ENCODE results near the gene GPSM1. TPM values are rescaled to one million over a fixed set of nuclear protein-coding genes. Genes with fewer than 3 reads are reported as not detected.

Gene GPSM1
- total RNA-seq, 2 donors from 2014 or later, result 15.8 to 23.1 TPM

DNA sequence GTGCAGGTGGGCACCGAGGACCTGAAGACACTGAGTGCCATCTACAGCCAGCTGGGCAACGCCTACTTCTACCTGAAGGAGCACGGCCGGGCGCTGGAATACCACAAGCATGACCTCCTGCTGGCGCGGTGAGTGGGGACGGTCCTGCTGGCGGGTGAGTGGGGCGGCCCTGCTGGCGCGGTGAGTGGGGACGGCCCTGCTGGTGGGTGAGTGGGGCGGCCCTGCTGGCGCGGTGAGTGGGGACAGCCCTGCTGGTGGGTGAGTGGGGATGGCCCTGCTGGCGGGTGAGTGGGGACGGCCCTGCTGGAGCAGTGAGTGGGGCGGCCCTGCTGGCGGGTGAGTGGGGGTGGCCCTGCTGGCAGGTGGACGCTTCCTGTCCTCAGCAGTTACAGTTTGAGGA lies 7.2 kb downstream of the GPSM1 start:
- intact Hi-C loops (cut with DNase I), result loop anchor here (5.0 kb wide), 1 partner anchor 33 kb away; no protein-coding TSS in a partner anchor
- DNase-seq (no peak), ATAC-seq (no peak)
- WGBS, 2 donors, result 91 to 94% methylated on average over 15 to 21 of the region's 21 CpGs
- Histone ChIP-seq H3K27me3 (no peaks in the 10 kb centered on the region), H3K9me3 (no peaks in the 10 kb centered on the region), H3K4me3 (no peak overlapping the region), H3K27ac (no peak overlapping the region), H3K36me3 (replicated peaks in 1 of 2; ENCODE audit: insufficient read depth in 1 of 2, low read depth in 2 of 2) (no peaks in the 10 kb centered on the region), H3K4me1 (peaks cover 15% of the 10 kb centered on the region)
- TF ChIP-seq, protein P1, sequence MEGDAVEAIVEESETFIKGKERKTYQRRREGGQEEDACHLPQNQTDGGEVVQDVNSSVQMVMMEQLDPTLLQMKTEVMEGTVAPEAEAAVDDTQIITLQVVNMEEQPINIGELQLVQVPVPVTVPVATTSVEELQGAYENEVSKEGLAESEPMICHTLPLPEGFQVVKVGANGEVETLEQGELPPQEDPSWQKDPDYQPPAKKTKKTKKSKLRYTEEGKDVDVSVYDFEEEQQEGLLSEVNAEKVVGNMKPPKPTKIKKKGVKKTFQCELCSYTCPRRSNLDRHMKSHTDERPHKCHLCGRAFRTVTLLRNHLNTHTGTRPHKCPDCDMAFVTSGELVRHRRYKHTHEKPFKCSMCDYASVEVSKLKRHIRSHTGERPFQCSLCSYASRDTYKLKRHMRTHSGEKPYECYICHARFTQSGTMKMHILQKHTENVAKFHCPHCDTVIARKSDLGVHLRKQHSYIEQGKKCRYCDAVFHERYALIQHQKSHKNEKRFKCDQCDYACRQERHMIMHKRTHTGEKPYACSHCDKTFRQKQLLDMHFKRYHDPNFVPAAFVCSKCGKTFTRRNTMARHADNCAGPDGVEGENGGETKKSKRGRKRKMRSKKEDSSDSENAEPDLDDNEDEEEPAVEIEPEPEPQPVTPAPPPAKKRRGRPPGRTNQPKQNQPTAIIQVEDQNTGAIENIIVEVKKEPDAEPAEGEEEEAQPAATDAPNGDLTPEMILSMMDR (IDR thresholded peaks at IDR 0.05), result no peak
- no peak for TF ChIP-seq POLR2A (IDR thresholded peaks at IDR 0.05)

DNA sequence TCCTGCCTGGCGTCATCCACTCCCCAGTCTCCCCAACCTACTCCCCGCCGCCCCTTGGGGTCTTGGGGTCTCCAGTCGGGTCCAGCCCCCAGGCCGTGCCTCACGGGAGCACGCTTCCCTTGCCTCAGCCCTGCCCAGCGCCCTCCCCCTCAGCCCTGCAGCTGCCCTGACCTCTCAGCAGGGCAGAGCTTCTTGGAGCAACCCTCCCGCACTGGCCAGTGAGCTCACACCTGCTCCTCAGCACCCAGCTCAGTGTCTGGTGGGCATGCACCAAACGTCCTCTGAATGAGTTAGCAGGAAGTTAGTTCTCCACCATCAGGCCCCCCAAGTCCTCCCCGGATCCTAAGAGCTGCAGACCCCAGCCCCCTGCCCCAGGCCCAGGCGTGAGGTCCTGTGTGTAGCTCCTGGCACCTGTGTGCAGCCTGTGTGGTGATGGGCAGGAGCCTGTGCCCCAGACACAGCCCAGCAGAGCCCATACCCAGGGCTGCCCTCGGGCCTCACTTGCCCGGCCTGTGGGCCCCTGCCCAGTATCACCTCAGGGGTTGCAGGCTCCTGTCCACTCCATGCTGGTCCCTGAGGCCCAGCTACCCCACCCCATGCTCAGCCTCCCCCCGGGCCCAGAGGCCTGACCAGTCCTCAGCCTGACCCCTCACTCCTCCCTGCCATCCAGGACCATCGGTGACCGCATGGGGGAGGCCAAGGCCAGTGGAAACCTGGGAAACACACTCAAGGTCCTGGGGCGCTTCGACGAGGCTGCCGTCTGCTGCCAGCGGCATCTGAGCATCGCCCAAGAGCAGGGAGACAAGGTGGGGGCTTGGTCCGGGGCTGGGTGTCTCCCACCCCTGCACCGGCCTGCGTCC lies 8.2 kb downstream of the GPSM1 start:
- H3K36me3 ChIP-seq (replicated peaks in 1 of 2; ENCODE audit: insufficient read depth in 1 of 2, low read depth in 2 of 2), result no peaks in the 10 kb centered on the region
- TF ChIP-seq, protein P1 (IDR thresholded peaks at IDR 0.05), result no peak
- TF ChIP-seq POLR2A (IDR thresholded peaks at IDR 0.05), result no peak
- peaks cover 25% of the 10 kb centered on the region for H3K4me1 ChIP-seq
- ATAC-seq, result no peak
- H3K27me3 ChIP-seq, result no peaks in the 10 kb centered on the region
- intact Hi-C loops (cut with DNase I), result loop anchor here (5.0 kb wide), 1 partner anchor 67 kb away; the partner anchor contains the start of gene SNAPC4
- no peak overlapping the region for H3K27ac ChIP-seq
- H3K4me3 ChIP-seq, result no peak overlapping the region
- DNase-seq, result no peak
- 89 to 92% methylated on average over 21 to 22 of the region's 26 CpGs for WGBS, 2 donors
- H3K9me3 ChIP-seq, result no peaks in the 10 kb centered on the region

DNA sequence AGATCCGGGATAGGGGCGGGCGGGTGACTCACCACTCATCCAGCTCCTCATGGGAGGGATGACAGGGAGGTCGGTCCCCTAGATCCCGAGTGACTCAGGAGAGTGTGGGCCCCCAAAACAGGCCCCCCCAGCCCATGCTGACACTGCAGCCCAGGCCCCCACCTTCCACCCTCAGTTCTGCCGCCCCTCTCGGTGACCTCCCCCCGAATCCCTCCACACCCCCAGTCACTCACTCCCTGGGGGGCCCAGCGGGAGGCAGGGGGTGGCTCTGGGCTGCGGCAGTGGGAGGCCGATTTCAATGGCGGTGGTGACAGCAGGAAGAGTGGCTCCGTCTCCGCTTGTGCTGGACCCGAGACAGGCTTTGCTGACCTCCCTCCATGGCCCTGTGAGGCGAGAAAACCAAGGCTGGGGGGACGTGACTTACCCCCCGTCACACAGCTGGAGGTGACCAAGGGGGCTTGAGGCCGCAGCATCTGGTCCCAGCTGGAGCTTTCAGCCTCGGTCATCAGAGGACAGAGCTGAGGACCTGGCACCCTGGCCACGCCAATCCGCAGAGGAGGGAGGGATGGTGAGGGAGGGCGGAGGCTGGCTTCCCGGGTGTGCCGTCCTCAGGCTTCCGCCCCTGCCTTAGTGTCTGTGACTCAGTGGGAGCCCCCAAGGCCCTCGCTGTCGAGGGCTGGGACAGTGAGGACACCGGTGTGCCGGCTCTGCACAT lies 9.0 kb downstream of the GPSM1 start:
- no peak overlapping the region for H3K27ac ChIP-seq
- no peak for ATAC-seq
- no peak overlapping the region for H3K4me3 ChIP-seq
- no peak for TF ChIP-seq POLR2A (IDR thresholded peaks at IDR 0.05)
- TF ChIP-seq, protein P1 (IDR thresholded peaks at IDR 0.05), result no peak
- WGBS, 2 donors, result 85 to 93% methylated on average over 11 to 22 of the region's 30 CpGs
- H3K36me3 ChIP-seq (replicated peaks in 1 of 2; ENCODE audit: insufficient read depth in 1 of 2, low read depth in 2 of 2), result no peaks in the 10 kb centered on the region
- H3K27me3 ChIP-seq, result no peaks in the 10 kb centered on the region
- intact Hi-C loops (cut with DNase I), result loop anchor here (5.0 kb wide), 1 partner anchor 66 kb away; the partner anchor contains the start of gene SNAPC4
- no peak for DNase-seq
- peaks cover 32% of the 10 kb centered on the region for H3K4me1 ChIP-seq
- no peaks in the 10 kb centered on the region for H3K9me3 ChIP-seq

DNA sequence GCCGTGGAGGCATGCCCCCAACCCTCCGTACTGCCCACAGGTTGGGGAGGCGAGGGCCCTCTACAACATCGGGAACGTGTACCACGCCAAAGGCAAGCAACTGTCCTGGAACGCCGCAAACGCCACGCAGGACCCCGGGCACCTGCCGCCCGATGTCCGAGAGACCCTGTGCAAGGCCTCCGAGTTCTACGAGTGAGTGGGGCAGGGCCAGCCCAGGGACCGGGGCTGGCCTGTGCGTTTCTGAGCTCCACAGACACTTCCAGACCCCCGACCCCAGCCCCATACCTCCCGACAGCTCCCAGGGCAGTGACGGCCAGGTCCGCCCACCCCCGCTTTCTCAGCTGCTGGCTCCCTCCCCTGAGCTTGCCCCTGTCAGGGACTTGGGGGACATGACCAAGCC lies 9.5 kb downstream of the GPSM1 start:
- peaks cover 38% of the 10 kb centered on the region for H3K4me1 ChIP-seq
- no peaks in the 10 kb centered on the region for H3K9me3 ChIP-seq
- H3K4me3 ChIP-seq, result no peak overlapping the region
- H3K36me3 ChIP-seq (replicated peaks in 1 of 2; ENCODE audit: insufficient read depth in 1 of 2, low read depth in 2 of 2), result no peaks in the 10 kb centered on the region
- H3K27ac ChIP-seq, result no peak overlapping the region
- DNase-seq, result no peak
- TF ChIP-seq, protein P1 (IDR thresholded peaks at IDR 0.05), result no peak
- no peak for TF ChIP-seq POLR2A (IDR thresholded peaks at IDR 0.05)
- 93 to 100% methylated on average over 3 to 23 of the region's 23 CpGs for WGBS, 2 donors
- intact Hi-C loops (cut with DNase I), result loop anchor here (5.0 kb wide), 1 partner anchor 65 kb away; the partner anchor contains the start of gene SNAPC4
- no peaks in the 10 kb centered on the region for H3K27me3 ChIP-seq
- no peak for ATAC-seq
